HCT116 (cell line): ENCODE measurements around the gene GPR180. TPM values are rescaled to one million over a fixed set of nuclear protein-coding genes. Genes with fewer than 3 reads are reported as not detected.

Source experiments
- ATAC-seq: fragments of 200-7000 bp; cut with Tn5 transposase; 2 replicates; pipeline ENCODE4 v1.9.1; 2020; ENCODE audit warnings: mild to moderate bottlenecking, moderate library complexity
- BruUV-seq: library from RNA; stranded (reverse); fragments of 400-500 nt; replicated peaks from 2 replicates; lab custom pipeline; 2021; lab: Mats Ljungman, UMichigan
- CTCF ChIA-PET: fragments of 300-600 bp; sonication (Branson Sonifier 250); formaldehyde crosslinking; loops from one replicate; lab custom pipeline; 2021; ENCODE audit warnings: antibody characterized with exemption; lab: Charles Lee
- POLR2A ChIA-PET: fragments of 300-600, 350-600 bp; sonication (Branson Sonifier 250); formaldehyde crosslinking; loops from one replicate; lab custom pipeline; 2021; ENCODE audit warnings: antibody characterized with exemption; lab: Charles Lee
- RAD21 ChIA-PET, 2 experiments: fragments of 300-600 bp; sonication (Branson Sonifier 250); formaldehyde crosslinking; loops; one replicate each; lab custom pipeline; 2023; ENCODE audit warnings: low total read pairs in 2 of 2; ENCODE audit not compliant: uncharacterized antibody in 2 of 2, unreplicated experiment in 2 of 2, low non-redundant PET in 1 of 2; lab: Charles Lee
- DNase-seq: peaks from one replicate; pipeline ENCODE4 v3.0.0-alpha.2; 2010; ENCODE audit warnings: low read depth, low spot score
- H2AFZ ChIP-seq: fragments of 200-600 bp; shearing (Covaris generic), sonication (generic); 2 replicates; pipeline ENCODE4 v1.6.1; 2017; ENCODE audit warnings: low read depth, mixed run types, mixed read lengths, antibody characterized with exemption, low read length; ENCODE audit not compliant: poor library complexity, severe bottlenecking
- H3K27ac ChIP-seq: 2 replicates; pipeline ENCODE4 v1.5.1; 2012; ENCODE audit warnings: low read depth, low read length
- H3K27me3 ChIP-seq: fragments of 200-600 bp; sonication (generic); 2 replicates; pipeline ENCODE4 v1.6.1; 2016; ENCODE audit warnings: mixed run types, low read length, mixed read lengths; ENCODE audit not compliant: insufficient read depth
- H3K36me3 ChIP-seq, 2 experiments: fragments of 200-500 bp in 1 of 2; fragments of 200-600 bp in 1 of 2; sonication (Bioruptor generic) in 1 of 2; sonication (generic) in 1 of 2; 2 replicates each; pipeline versions ENCODE4 v1.5.1 to v1.6.1; 2014 to 2016; ENCODE audit warnings: low read length in 2 of 2, inconsistent platforms in 1 of 2, mixed read lengths in 1 of 2, mixed run types in 1 of 2; ENCODE audit not compliant: insufficient read depth in 2 of 2, control insufficient read depth in 1 of 2
- H3K4me1 ChIP-seq, 2 experiments: fragments of 200-600 bp in 1 of 2; sonication (generic) in 1 of 2; 2 replicates each; pipeline versions ENCODE4 v1.5.1 to v1.6.1; 2012 to 2017; ENCODE audit warnings: low read length in 2 of 2, inconsistent platforms in 1 of 2, mild to moderate bottlenecking in 1 of 2, mixed read lengths in 1 of 2, mixed run types in 1 of 2, moderate library complexity in 1 of 2; ENCODE audit not compliant: insufficient read depth in 2 of 2, control insufficient read depth in 1 of 2
- H3K4me2 ChIP-seq: fragments of 200-600 bp; sonication (generic); 2 replicates; pipeline ENCODE4 v1.6.1; 2017; ENCODE audit warnings: mixed run types, low read length, mixed read lengths
- H3K4me3 ChIP-seq, 2 experiments: fragments of 200-600 bp in 1 of 2; sonication (generic) in 1 of 2; replicated peaks in 1 of 2; 2 replicates each; pipeline ENCODE4 v1.5.1; 2011 to 2016; ENCODE audit warnings: low read length in 2 of 2, control low read depth in 1 of 2, low read depth in 1 of 2, mild to moderate bottlenecking in 1 of 2, mixed read lengths in 1 of 2, mixed run types in 1 of 2
- H3K79me2 ChIP-seq: fragments of 200-600 bp; sonication (generic); 2 replicates; pipeline ENCODE4 v1.6.1; 2017; ENCODE audit warnings: mild to moderate bottlenecking, mixed run types, low read length, moderate library complexity, mixed read lengths; ENCODE audit not compliant: insufficient read depth
- H3K9ac ChIP-seq: fragments of 200-600 bp; sonication (generic); 2 replicates; pipeline ENCODE4 v1.6.1; 2016; ENCODE audit warnings: low read length, mixed read lengths
- H3K9me2 ChIP-seq: fragments of 200-600 bp; sonication (generic), shearing (Covaris generic); 2 replicates; pipeline ENCODE4 v1.6.1; 2017; ENCODE audit warnings: mixed run types, mild to moderate bottlenecking, moderate library complexity; ENCODE audit not compliant: insufficient read depth
- H3K9me3 ChIP-seq, 2 experiments: fragments of 200-500 bp in 1 of 2; fragments of 200-600 bp in 1 of 2; sonication (Bioruptor generic) in 1 of 2; sonication (generic) in 1 of 2; 2 replicates each; pipeline ENCODE4 v1.6.1; 2014 to 2017; ENCODE audit warnings: low read length in 2 of 2, mixed read lengths in 2 of 2, inconsistent platforms in 1 of 2, low read depth in 1 of 2, mild to moderate bottlenecking in 1 of 2, mixed run types in 1 of 2, moderate library complexity in 1 of 2; ENCODE audit not compliant: control insufficient read depth in 1 of 2, insufficient read depth in 1 of 2
- H4K20me1 ChIP-seq: fragments of 200-600 bp; sonication (generic), shearing (Covaris generic); 2 replicates; pipeline ENCODE4 v1.6.1; 2017; ENCODE audit warnings: mixed run types, mild to moderate bottlenecking, moderate library complexity; ENCODE audit not compliant: insufficient read depth
- ATF3 ChIP-seq: IDR thresholded peaks from 2 replicates; pipeline ENCODE4 v1.6.1; 2012
- CBX3 ChIP-seq: IDR thresholded peaks from 2 replicates; pipeline ENCODE4 v1.6.1; 2012; ENCODE audit warnings: low read depth
- EZH2 ChIP-seq: fragments of 200-600 bp; sonication (generic); IDR thresholded peaks from 2 replicates; pipeline ENCODE4 v1.6.1; 2017; ENCODE audit warnings: antibody characterized with exemption, mixed run types
- POLR2A ChIP-seq: IDR thresholded peaks from 2 replicates; pipeline ENCODE4 v1.7.0; 2011; ENCODE audit warnings: borderline replicate concordance; ENCODE audit not compliant: insufficient read depth, insufficient read length; ENCODE audit errors: extremely low read depth
- REST ChIP-seq: IDR thresholded peaks from 2 replicates; pipeline ENCODE4 v1.6.1; 2012; ENCODE audit warnings: low read depth
- intact Hi-C: fragments of 100-400 bp; cut with micrococcal nuclease; formaldehyde crosslinking; loops from 2 replicates; pipeline ENCODE4 v1.10.0; 2022
- total RNA-seq: library from RNA; stranded (reverse); gene quantifications from one replicate; pipeline ENCODE4 v1.2.1, GENCODE V29; 2021; ENCODE audit not compliant: unreplicated experiment

GPR180 gene
- total RNA-seq, 1 experiment from 2014 or later: 6.4 TPM

- TF ChIP-seq REST (no peak), POLR2A (no peak)
These were observed 39.8 kb downstream of the GPR180 start (continued) for GRCh38 chr13:94641409-94641941.

- Histone ChIP-seq H3K9ac (no peak overlapping the region), H3K27me3 (no peaks in the 10 kb centered on the region), H2AFZ (no peak overlapping the region), H3K4me3 (no peak overlapping the region), H3K36me3 (no peaks in the 10 kb centered on the region), H3K9me2 (no peaks in the 10 kb centered on the region), H3K4me1 (no peaks in the 10 kb centered on the region), H3K79me2 (no peaks in the 10 kb centered on the region), H3K27ac (no peak overlapping the region), H3K9me3 (no peaks in the 10 kb centered on the region), H4K20me1 (no peaks in the 10 kb centered on the region), H3K4me2 (no peak overlapping the region)
- DNase-seq (no peak), ATAC-seq (no peak)
- intact Hi-C loops: no loop called here
- TF ChIP-seq EZH2 (no peak), ATF3 (no peak), CBX3 (no peak)
- ChIA-PET POLR2A (no interaction called here), RAD21 (no interaction called here), CTCF (no interaction called here)
- BruUV-seq: no TSS peak
These were observed 45.2 kb downstream of the GPR180 start for GRCh38 chr13:94646904-94647303.
